GM12878 (cell line): ENCODE results near the gene CDO1. TPM values are rescaled to one million over a fixed set of nuclear protein-coding genes. Genes with fewer than 3 reads are reported as not detected.

Source experiments
- ATAC-seq: fragments of 200-7000 bp; cut with Tn5 transposase; 3 replicates; pipeline ENCODE4 v1.9.1; 2020; ENCODE audit warnings: mild to moderate bottlenecking, moderate library complexity
- BruUV-seq: library from RNA; stranded (reverse); fragments of 400-500 nt; replicated peaks from 2 replicates; lab custom pipeline; 2021; lab: Mats Ljungman, UMichigan
- CTCF ChIA-PET: fragments of 300-600 bp; sonication (Branson Sonifier 250); formaldehyde crosslinking; extraction: SDS; loops from one replicate; lab custom pipeline; 2021; ENCODE audit warnings: inconsistent platforms; lab: Yijun Ruan, JAX
- POLR2A ChIA-PET: fragments of 350-600 bp; formaldehyde crosslinking; extraction: SDS; loops from one replicate; lab custom pipeline; 2021; ENCODE audit warnings: inconsistent platforms; lab: Charles Lee
- RAD21 ChIA-PET: fragments of 300-600 bp; sonication (Branson Sonifier 250); formaldehyde crosslinking; loops from one replicate; lab custom pipeline; 2023; ENCODE audit warnings: antibody characterized with exemption; ENCODE audit not compliant: unreplicated experiment; lab: Charles Lee
- SMC1A ChIA-PET: fragments of 300-600 bp; sonication (Branson Sonifier 250); formaldehyde crosslinking; loops from one replicate; lab custom pipeline; 2023; ENCODE audit not compliant: unreplicated experiment, uncharacterized antibody; lab: Charles Lee
- DNase-seq: peaks from one replicate; pipeline ENCODE4 v3.0.0-alpha.2; 2011; ENCODE audit warnings: low read depth, low spot score
- FAIRE-seq: peaks from 3 replicates; lab custom pipeline; 2011; peaks lifted over from hg19 to GRCh38; lab: Jason Lieb, UNC
- H2AFZ ChIP-seq: 2 replicates; pipeline ENCODE4 v1.6.0; 2011; ENCODE audit warnings: low read depth, low read length, control low read depth; ENCODE audit not compliant: control insufficient read depth
- H3K27ac ChIP-seq: 2 replicates; pipeline ENCODE4 v1.5.1; 2011; ENCODE audit warnings: control low read depth; ENCODE audit not compliant: control insufficient read depth, insufficient read depth
- H3K27me3 ChIP-seq, 2 experiments: replicated peaks in 1 of 2; 2 replicates each; pipeline versions ENCODE4 v1.6.0 to v1.6.1; 2011; ENCODE audit warnings: low read length in 1 of 2; ENCODE audit not compliant: control insufficient read depth in 2 of 2, insufficient read depth in 2 of 2
- H3K36me3 ChIP-seq, 2 experiments: 2 replicates each; pipeline ENCODE4 v1.5.1; 2011; ENCODE audit warnings: low read length in 1 of 2; ENCODE audit not compliant: control insufficient read depth in 2 of 2, insufficient read depth in 2 of 2
- H3K4me1 ChIP-seq: 2 replicates; pipeline ENCODE4 v1.6.1; 2011; ENCODE audit warnings: mild to moderate bottlenecking, low read length, moderate library complexity, mixed read lengths; ENCODE audit not compliant: control insufficient read depth, insufficient read depth
- H3K4me2 ChIP-seq: 2 replicates; pipeline ENCODE4 v1.6.0; 2011; ENCODE audit warnings: control low read depth; ENCODE audit not compliant: control insufficient read depth, insufficient read depth
- H3K4me3 ChIP-seq: fragments of 200-600 bp; sonication (generic); 2 replicates; pipeline ENCODE4 v1.5.1; 2016
- H3K79me2 ChIP-seq: 2 replicates; pipeline ENCODE4 v1.6.0; 2011; ENCODE audit warnings: low read length; ENCODE audit not compliant: control insufficient read depth, insufficient read depth
- H3K9ac ChIP-seq: 2 replicates; pipeline ENCODE4 v1.8.0; 2011; ENCODE audit warnings: low read length, control low read depth, mixed read lengths; ENCODE audit not compliant: control insufficient read depth, insufficient read depth
- H3K9me3 ChIP-seq: replicated peaks from 3 replicates; pipeline ENCODE4 v1.5.1; 2011; ENCODE audit warnings: mild to moderate bottlenecking, low read length; ENCODE audit not compliant: control insufficient read depth, insufficient read depth
- H4K20me1 ChIP-seq: 2 replicates; pipeline ENCODE4 v1.6.0; 2011; ENCODE audit not compliant: control insufficient read depth, insufficient read depth
- FOS ChIP-seq: IDR thresholded peaks from 3 replicates; pipeline ENCODE4 v1.6.1; 2011; ENCODE audit warnings: borderline replicate concordance; ENCODE audit not compliant: insufficient read length; ENCODE audit errors: extremely low read depth
- HDAC6 ChIP-seq: fragments of 200-600 bp; sonication (generic); IDR thresholded peaks from one replicate; pipeline ENCODE4 v1.8.0; 2017; ENCODE audit warnings: antibody characterized with exemption; ENCODE audit not compliant: unreplicated experiment
- KDM1A ChIP-seq: fragments of 200-600 bp; sonication (generic); IDR thresholded peaks from 2 replicates; pipeline ENCODE4 v1.6.1; 2016; ENCODE audit warnings: borderline replicate concordance
- MXI1 ChIP-seq: fragments of 150-350 bp; IDR thresholded peaks from 2 replicates; pipeline ENCODE4 v1.6.1; 2011; ENCODE audit warnings: low read depth, mild to moderate bottlenecking, inconsistent platforms, low read length, improper control_type of control experiment
- NFXL1 ChIP-seq: fragments of 450-650 bp; IDR thresholded peaks from 2 replicates; pipeline ENCODE4 v1.6.1; 2017; ENCODE audit warnings: antibody characterized with exemption, mild to moderate bottlenecking, borderline replicate concordance
- NFYA ChIP-seq: IDR thresholded peaks from 2 replicates; pipeline ENCODE4 v1.6.1; 2011; ENCODE audit warnings: low read depth, mild to moderate bottlenecking, low read length, improper control_type of control experiment, borderline replicate concordance
- RAD21 ChIP-seq: IDR thresholded peaks from 2 replicates; pipeline ENCODE4 v1.6.1; 2011; ENCODE audit warnings: mild to moderate bottlenecking, low read depth, low read length, moderate library complexity; ENCODE audit not compliant: insufficient read depth
- RELA ChIP-seq: fragments of 450-650 bp; IDR thresholded peaks from 2 replicates; pipeline ENCODE4 v1.8.0; 2014; ENCODE audit warnings: borderline replicate concordance; ENCODE audit not compliant: partially characterized antibody
- RFX5 ChIP-seq: IDR thresholded peaks from 2 replicates; pipeline ENCODE4 v1.6.1; 2011; ENCODE audit warnings: low read depth, low read length, improper control_type of control experiment
- TCF7 ChIP-seq: IDR thresholded peaks from 2 replicates; pipeline ENCODE4 v1.6.1; 2014; ENCODE audit warnings: antibody characterized with exemption, borderline replicate concordance
- YY1 ChIP-seq: IDR thresholded peaks from 2 replicates; pipeline ENCODE4 v1.6.1; 2011; ENCODE audit warnings: low read depth, mild to moderate bottlenecking, low read length
- WGBS: methylation state at CpG from one replicate; pipeline ENCODE4 v1.1.6; 2016; ENCODE audit warnings: low lambda C conversion rate; ENCODE audit not compliant: insufficient replicate concordance, insufficient coverage; ENCODE audit errors: missing lambda C conversion rate; 5-methylcytosine and 5-hydroxymethylcytosine counted together
- in situ Hi-C: fragments of 300-500 bp; cut with MboI; formaldehyde crosslinking; loops from 9 replicates; pipeline ENCODE4 v1.14.3; 2018; ENCODE audit warnings: mixed read lengths
- intact Hi-C: fragments of 100-400 bp; cut with micrococcal nuclease; formaldehyde crosslinking; loops from one replicate; pipeline ENCODE4 v1.14.2; 2022; ENCODE audit not compliant: unreplicated experiment
- polyA plus RNA-seq, 11 experiments: library from polyadenylated mRNA; depleted of rRNA in 4 of 11; unstranded in 6 of 11; stranded (reverse) in 5 of 11; fragments of >200 nt; fragmentation: Nextera tagmentation in 4 of 11; fragmentation: Illumina TruSeq in 1 of 11; extraction: Ambion mirVana in 4 of 11; extraction: Trizol in 1 of 11; gene quantifications; 1 replicate in 1 of 11; 2 replicates in 10 of 11; pipeline versions ENCODE4 v1.2.1 to v1.2.3, GENCODE V29; 2011 to 2016; ENCODE audit warnings: inconsistent platforms in 2 of 11, missing spikeins in 2 of 11, low read depth in 1 of 11
- total RNA-seq, 4 experiments: library from RNA; depleted of rRNA in 3 of 4; stranded (reverse); fragments of >200 nt in 3 of 4; fragmentation: Illumina TruSeq in 1 of 4; extraction: Trizol in 1 of 4; gene quantifications; 2 replicates each; pipeline versions ENCODE4 v1.2.1 to v1.2.3, GENCODE V29; 2013 to 2021

CDO1 gene
- total and polyA plus RNA-seq, 10 of the 15 experiments (the other 5 are each of a cell fraction or from before 2014, with no cell fraction given): 0.05 TPM; not detected in 9

DNA sequence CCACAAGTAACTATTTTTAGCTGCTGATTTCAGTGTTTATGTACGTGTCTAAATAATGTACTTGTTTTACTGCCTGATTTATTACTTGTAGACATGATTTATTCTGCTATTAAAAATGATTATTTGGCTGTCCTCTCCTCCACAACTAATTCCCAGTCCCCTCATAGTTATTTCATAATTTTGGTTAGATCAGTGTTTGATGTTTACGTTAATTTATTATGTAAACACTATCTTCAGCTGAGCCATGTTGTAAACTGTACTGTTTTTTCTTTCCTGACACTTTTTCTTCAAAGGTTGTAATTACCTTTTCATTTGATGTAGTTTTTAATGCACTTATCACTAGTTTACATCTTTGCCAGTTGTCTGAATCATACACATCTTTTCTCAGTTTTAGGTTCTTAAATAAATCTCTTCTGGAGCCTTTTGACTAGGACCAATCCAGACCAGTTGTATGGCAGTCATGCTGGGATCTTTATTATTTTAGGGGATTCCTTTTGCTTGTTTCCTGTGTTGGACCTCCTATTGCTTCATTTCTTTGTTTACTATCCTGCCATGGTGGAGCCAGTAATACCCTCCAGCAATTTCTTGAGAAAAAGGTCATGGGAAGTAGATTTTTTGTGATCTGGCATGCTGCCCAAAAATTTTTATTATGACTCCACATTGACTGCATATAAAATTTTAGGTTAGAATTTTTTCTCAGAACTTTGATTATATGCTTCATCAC, 41.3 kb upstream of the CDO1 start:
- POLR2A ChIA-PET: no interaction called here
- no peak for FAIRE-seq
- ATAC-seq: no peak
- Histone ChIP-seq H4K20me1 (no peaks in the 10 kb centered on the region), H3K79me2 (peaks cover 68% of the 10 kb centered on the region), H2AFZ (no peak overlapping the region), H3K27me3 (no peaks in the 10 kb centered on the region)
- TF ChIP-seq TCF7 (no peak), RELA (no peak), YY1 (no peak), RFX5 (no peak), MXI1 (no peak), KDM1A (no peak), NFYA (no peak), HDAC6 (no peak), NFXL1 (no peak), RAD21 (no peak), FOS (no peak)
- TF ChIP-seq, all 136 proteins: peak for 0
- Histone ChIP-seq H3K4me1 (no peaks in the 10 kb centered on the region), H3K27ac (no peak overlapping the region), H3K4me3 (no peak overlapping the region), H3K4me2 (peak overlapping the region; percentile 26), H3K36me3 (no peaks in the 10 kb centered on the region), H3K9ac (no peak overlapping the region), H3K9me3 (peaks cover 5% of the 10 kb centered on the region)
- intact Hi-C loops: no loop called here
- DNase-seq: no peak
- CTCF ChIA-PET: no interaction called here
- BruUV-seq: no TSS peak
- in situ Hi-C loops: no loop called here
- SMC1A ChIA-PET: interaction anchor here (0.9 to 1.3 kb wide), 2 partner anchors 10 to 16 kb away, joined by 3 read pairs; no protein-coding TSS in a partner anchor
- WGBS: 71% methylated on average over 2 of the region's 2 CpGs
- RAD21 ChIA-PET: no interaction called here
